GM21390 (cell line): ENCODE measurements around the gene MSI1.
"Not testable (repeated sequence)": the region's sequence is repeated elsewhere in the genome, so short reads cannot be mapped to it uniquely, and the experiment has no call there.

ENCODE experiments used
- ATAC-seq: cut with Tn5 transposase; IDR thresholded peaks from one replicate; pipeline ENCODE4 v1.9.1; 2021; ENCODE audit not compliant: unreplicated experiment

The MSI1 gene

GRCh38 chr12:120358412-120359100 lies 10.4 kb downstream of the MSI1 start:
- ATAC-seq, result no peak

- no peak for ATAC-seq
Observed at GRCh38 chr12:120357104-120357503, 11.9 kb downstream of the MSI1 start.

- no peak for ATAC-seq
Observed at GRCh38 chr12:120356567-120357030, 12.4 kb downstream of the MSI1 start.

GRCh38 chr12:120353556-120354317 lies 15.2 kb downstream of the MSI1 start:
- ATAC-seq, result no peak

- ATAC-seq, result no peak
Observed at GRCh38 chr12:120353136-120353535, 15.8 kb downstream of the MSI1 start.

GRCh38 chr12:120352117-120352516 lies 16.8 kb downstream of the MSI1 start:
- ATAC-seq, result no peak

- ATAC-seq, result no peak
Observed at GRCh38 chr12:120350576-120351350, 18.2 kb downstream of the MSI1 start.

GRCh38 chr12:120347766-120348165 lies 21.2 kb downstream of the MSI1 start:
- no peak for ATAC-seq

GRCh38 chr12:120346681-120347080 lies 22.3 kb downstream of the MSI1 start:
- ATAC-seq, result no peak

GRCh38 chr12:120346031-120346430 lies 22.9 kb downstream of the MSI1 start:
- no peak for ATAC-seq

GRCh38 chr12:120343692-120344091 lies 25.3 kb downstream of the MSI1 start:
- no peak for ATAC-seq

GRCh38 chr12:120343039-120343537 lies 25.9 kb downstream of the MSI1 start:
- no peak for ATAC-seq

GRCh38 chr12:120342175-120343038 lies 26.6 kb downstream of the MSI1 start:
- no peak for ATAC-seq

- ATAC-seq, result no peak
Observed at GRCh38 chr12:120339256-120339655, 29.7 kb downstream of the MSI1 start.

- no peak for ATAC-seq
Observed at GRCh38 chr12:120337730-120338129, 31.2 kb downstream of the MSI1 start.

- ATAC-seq, result not testable (repeated sequence)
Observed at GRCh38 chr12:120336392-120336791, 32.6 kb downstream of the MSI1 start.

GRCh38 chr12:120335447-120335846 lies 33.5 kb downstream of the MSI1 start:
- ATAC-seq, result not testable (repeated sequence)

GRCh38 chr12:120332523-120332922 lies 36.4 kb downstream of the MSI1 start:
- ATAC-seq, result no peak

- no peak for ATAC-seq
Observed at GRCh38 chr12:120332041-120332440, 36.9 kb downstream of the MSI1 start.

GRCh38 chr12:120331390-120331789 lies 37.6 kb downstream of the MSI1 start:
- ATAC-seq, result no peak
